Astrocyte (in vitro differentiated cells and primary cell): Measurements from ENCODE around the gene NFIA. TPM values are rescaled to one million over a fixed set of nuclear protein-coding genes. Genes with fewer than 3 reads are reported as not detected.

ENCODE experiments used
- DNase-seq: peaks from one replicate; pipeline ENCODE4 v3.0.0-alpha.2; 2010; ENCODE audit warnings: low read depth
- FAIRE-seq: peaks from 2 replicates; lab custom pipeline; 2011; peaks lifted over from hg19 to GRCh38; lab: Jason Lieb, UNC
- H2AFZ ChIP-seq: 2 replicates; pipeline ENCODE4 v1.6.0; 2012; ENCODE audit warnings: low read depth, low read length, inconsistent platforms
- H3K27ac ChIP-seq: 2 replicates; pipeline ENCODE4 v1.5.1; 2011; ENCODE audit warnings: low read depth, low read length, inconsistent platforms
- H3K27me3 ChIP-seq: 2 replicates; pipeline ENCODE4 v1.6.0; 2011; ENCODE audit warnings: low read length, inconsistent platforms; ENCODE audit not compliant: insufficient read depth
- H3K36me3 ChIP-seq: 2 replicates; pipeline ENCODE4 v1.5.1; 2011; ENCODE audit warnings: low read length, inconsistent platforms; ENCODE audit not compliant: insufficient read depth
- H3K4me1 ChIP-seq: 2 replicates; pipeline ENCODE4 v1.5.1; 2011; ENCODE audit warnings: low read length, inconsistent platforms; ENCODE audit not compliant: insufficient read depth
- H3K4me2 ChIP-seq: 2 replicates; pipeline ENCODE4 v1.6.0; 2012; ENCODE audit warnings: low read length, inconsistent platforms
- H3K4me3 ChIP-seq: 2 replicates; pipeline ENCODE4 v1.5.1; 2011; ENCODE audit warnings: low read depth, mild to moderate bottlenecking, low read length, inconsistent platforms; ENCODE audit not compliant: insufficient read depth
- H3K79me2 ChIP-seq: 2 replicates; pipeline ENCODE4 v1.6.0; 2012; ENCODE audit warnings: mild to moderate bottlenecking, low read length, inconsistent platforms; ENCODE audit not compliant: insufficient read depth
- H3K9ac ChIP-seq: 2 replicates; pipeline ENCODE4 v1.6.0; 2012; ENCODE audit warnings: mild to moderate bottlenecking, low read length, inconsistent platforms
- H3K9me3 ChIP-seq: 2 replicates; pipeline ENCODE4 v1.5.1; 2012; ENCODE audit warnings: low read depth, mild to moderate bottlenecking, low read length, inconsistent platforms; ENCODE audit not compliant: insufficient read depth
- H4K20me1 ChIP-seq: 2 replicates; pipeline ENCODE4 v1.6.0; 2012; ENCODE audit warnings: low read length, inconsistent platforms; ENCODE audit not compliant: insufficient read depth
- H3K27ac Mint-ChIP-seq: one replicate; pipeline ENCODE4 v1.8.0; 2021; ENCODE audit warnings: mild to moderate bottlenecking, mixed read lengths; ENCODE audit not compliant: unreplicated experiment
- H3K27me3 Mint-ChIP-seq: one replicate; pipeline ENCODE4 v1.8.0; 2021; ENCODE audit warnings: low read depth, mixed read lengths; ENCODE audit not compliant: unreplicated experiment
- H3K36me3 Mint-ChIP-seq: one replicate; pipeline ENCODE4 v1.8.0; 2021; ENCODE audit warnings: low read depth, mixed read lengths; ENCODE audit not compliant: unreplicated experiment
- H3K4me1 Mint-ChIP-seq: one replicate; pipeline ENCODE4 v1.8.0; 2021; ENCODE audit warnings: low read depth, mixed read lengths; ENCODE audit not compliant: unreplicated experiment
- H3K4me3 Mint-ChIP-seq: one replicate; pipeline ENCODE4 v1.8.0; 2021; ENCODE audit warnings: mild to moderate bottlenecking, moderate library complexity, mixed read lengths; ENCODE audit not compliant: unreplicated experiment
- H3K9me3 Mint-ChIP-seq: one replicate; pipeline ENCODE4 v1.8.0; 2021; ENCODE audit warnings: mild to moderate bottlenecking, mixed read lengths; ENCODE audit not compliant: unreplicated experiment
- CTCF ChIP-seq: IDR thresholded peaks from 2 replicates; pipeline ENCODE4 v1.5.1; 2011; ENCODE audit warnings: low read depth, mild to moderate bottlenecking, inconsistent platforms, low read length, moderate library complexity; ENCODE audit not compliant: insufficient read depth
- EZH2 ChIP-seq: IDR thresholded peaks from 2 replicates; pipeline ENCODE4 v1.6.1; 2012; ENCODE audit warnings: mild to moderate bottlenecking, low read length, inconsistent platforms; ENCODE audit not compliant: insufficient read depth
- total RNA-seq: library from RNA; stranded (reverse); gene quantifications from 2 replicates; pipeline ENCODE4 v1.2.1, GENCODE V29; 2021

The NFIA gene
- total RNA-seq, 1 donor from 2014 or later = 4.6 TPM

- Mint-ChIP-seq H3K27me3 (peaks cover 22% of the 10 kb centered on the region), H3K36me3 (peaks cover 2% of the 10 kb centered on the region), H3K27ac (no peak overlapping the region), H3K4me1 (peaks cover 19% of the 10 kb centered on the region), H3K4me3 (no peak overlapping the region), H3K9me3 (no peaks in the 10 kb centered on the region)
- Histone ChIP-seq H3K27me3 (no peaks in the 10 kb centered on the region), H3K9me3 (no peaks in the 10 kb centered on the region), H3K27ac (peak overlapping the region; percentile 14), H3K4me1 (peaks cover 7% of the 10 kb centered on the region), H2AFZ (peak overlapping the region; percentile 92), H3K4me3 (peak overlapping the region; percentile 55), H3K79me2 (no peaks in the 10 kb centered on the region), H3K4me2 (peak overlapping the region; percentile 84), H4K20me1 (no peaks in the 10 kb centered on the region), H3K9ac (peak overlapping the region; percentile 62), H3K36me3 (no peaks in the 10 kb centered on the region)
- TF ChIP-seq CTCF (no peak), EZH2 (no peak)
- no peak for DNase-seq
- peak; percentile 5 for FAIRE-seq
Observed at GRCh38 chr1:61183471-61184039, 101.2 kb downstream of the NFIA start.

- Mint-ChIP-seq H3K27me3 (peaks cover 22% of the 10 kb centered on the region), H3K4me1 (peaks cover 19% of the 10 kb centered on the region), H3K4me3 (no peak overlapping the region), H3K9me3 (no peaks in the 10 kb centered on the region), H3K36me3 (no peaks in the 10 kb centered on the region), H3K27ac (no peak overlapping the region)
- Histone ChIP-seq H3K36me3 (no peaks in the 10 kb centered on the region), H2AFZ (peak overlapping the region; percentile 92), H3K79me2 (no peaks in the 10 kb centered on the region), H3K27ac (peak overlapping the region; percentile 14), H3K4me3 (peak overlapping the region; percentile 55), H3K9me3 (no peaks in the 10 kb centered on the region), H3K4me2 (peak overlapping the region; percentile 84), H3K27me3 (no peaks in the 10 kb centered on the region), H3K4me1 (peaks cover 7% of the 10 kb centered on the region), H4K20me1 (no peaks in the 10 kb centered on the region), H3K9ac (peak overlapping the region; percentile 62)
- FAIRE-seq = peak; percentile 82
- DNase-seq = peak; percentile 82
- TF ChIP-seq EZH2 (no peak), CTCF (no peak)
Observed at GRCh38 chr1:61184040-61184713, 101.8 kb downstream of the NFIA start.

GRCh38 chr1:61184714-61185106 lies 102.3 kb downstream of the NFIA start:
- Histone ChIP-seq H4K20me1 (no peaks in the 10 kb centered on the region), H3K4me3 (peak overlapping the region; percentile 55), H3K4me2 (peak overlapping the region; percentile 84), H3K79me2 (no peaks in the 10 kb centered on the region), H3K27me3 (no peaks in the 10 kb centered on the region), H2AFZ (peak overlapping the region; percentile 92), H3K27ac (no peak overlapping the region), H3K9ac (peak overlapping the region; percentile 62), H3K4me1 (peaks cover 7% of the 10 kb centered on the region), H3K36me3 (no peaks in the 10 kb centered on the region), H3K9me3 (no peaks in the 10 kb centered on the region)
- H3K27ac Mint-ChIP-seq = no peak overlapping the region
- H3K9me3 Mint-ChIP-seq = no peaks in the 10 kb centered on the region
- no peaks in the 10 kb centered on the region for H3K36me3 Mint-ChIP-seq
- DNase-seq (no peak), FAIRE-seq (peak; percentile 32)
- H3K4me1 Mint-ChIP-seq = peaks cover 19% of the 10 kb centered on the region
- H3K27me3 Mint-ChIP-seq = peaks cover 19% of the 10 kb centered on the region
- TF ChIP-seq CTCF (no peak), EZH2 (no peak)
- no peak overlapping the region for H3K4me3 Mint-ChIP-seq
